H1 (cell line): ENCODE measurements around the gene CATSPERD. TPM values are rescaled to one million over a fixed set of nuclear protein-coding genes. Genes with fewer than 3 reads are reported as not detected.

Source experiments
- CTCF ChIA-PET: fragments of 300-600 bp; sonication (Branson Sonifier 250); formaldehyde crosslinking; loops from one replicate; lab custom pipeline; 2021; ENCODE audit not compliant: partially characterized antibody; lab: Charles Lee
- POLR2A ChIA-PET: fragments of 300-600 bp; sonication (Branson Sonifier 250); formaldehyde crosslinking; loops from one replicate; lab custom pipeline; 2021; ENCODE audit warnings: inconsistent platforms; ENCODE audit not compliant: partially characterized antibody; lab: Charles Lee
- DNase-seq, 2 experiments: peaks; one replicate each; pipeline versions ENCODE4 v3.0.0 to v3.0.0-alpha.2; 2010 to 2022; ENCODE audit warnings: low spot score in 2 of 2, low read depth in 1 of 2, mixed read lengths in 1 of 2
- FAIRE-seq: peaks from 2 replicates; lab custom pipeline; 2011; peaks lifted over from hg19 to GRCh38; lab: Jason Lieb, UNC
- H2AFZ ChIP-seq: 2 replicates; pipeline ENCODE4 v1.8.1; 2012; ENCODE audit warnings: low read length, inconsistent platforms
- H2AK5ac ChIP-seq: 2 replicates; pipeline ENCODE4 v1.6.1; 2013; ENCODE audit warnings: low read depth, low read length
- H2BK120ac ChIP-seq: replicated peaks from 2 replicates; pipeline ENCODE3; 2013; ENCODE audit warnings: low read depth, low read length, inconsistent platforms
- H2BK12ac ChIP-seq: 2 replicates; pipeline ENCODE4 v1.6.1; 2013; ENCODE audit warnings: low read depth, low read length
- H2BK15ac ChIP-seq: 2 replicates; pipeline ENCODE4 v1.6.1; 2013; ENCODE audit warnings: low read length
- H2BK20ac ChIP-seq: 2 replicates; pipeline ENCODE4 v1.6.1; 2013; ENCODE audit warnings: low read length
- H2BK5ac ChIP-seq: 2 replicates; pipeline ENCODE4 v1.6.1; 2013; ENCODE audit warnings: low read depth, low read length
- H3K14ac ChIP-seq: 2 replicates; pipeline ENCODE4 v1.6.1; 2013; ENCODE audit warnings: inconsistent platforms; ENCODE audit not compliant: insufficient read length
- H3K18ac ChIP-seq: 2 replicates; pipeline ENCODE4 v1.6.1; 2013; ENCODE audit warnings: low read length; ENCODE audit errors: extremely low read depth
- H3K23ac ChIP-seq: 2 replicates; pipeline ENCODE4 v1.6.1; 2013; ENCODE audit warnings: inconsistent platforms; ENCODE audit not compliant: insufficient read length
- H3K23me2 ChIP-seq: 2 replicates; pipeline ENCODE4 v1.6.1; 2013; ENCODE audit warnings: low read depth, low read length
- H3K27ac ChIP-seq: 2 replicates; pipeline ENCODE4 v1.6.1; 2011; ENCODE audit warnings: low read depth, low read length, inconsistent platforms
- H3K27me3 ChIP-seq, 4 experiments: replicated peaks in 1 of 4; 1 replicate in 1 of 4; 2 replicates in 3 of 4; pipeline versions ENCODE4 v1.6.1 to v1.8.1; 2011 to 2013; ENCODE audit warnings: low read length in 3 of 4, mild to moderate bottlenecking in 3 of 4, inconsistent platforms in 2 of 4, mixed read lengths in 2 of 4, moderate library complexity in 1 of 4; ENCODE audit not compliant: control insufficient read depth in 3 of 4, insufficient read depth in 3 of 4; ENCODE audit errors: extremely low read depth in 1 of 4
- H3K36me3 ChIP-seq, 4 experiments: 2 replicates each; pipeline versions ENCODE4 v1.6.1 to v1.8.1; 2011 to 2013; ENCODE audit warnings: mild to moderate bottlenecking in 4 of 4, low read length in 3 of 4, moderate library complexity in 2 of 4, control low read depth in 1 of 4, inconsistent platforms in 1 of 4; ENCODE audit not compliant: insufficient read depth in 4 of 4, control insufficient read depth in 2 of 4
- H3K4ac ChIP-seq: replicated peaks from 2 replicates; pipeline ENCODE3; 2013; ENCODE audit warnings: low read length, low read depth, mixed read lengths, inconsistent platforms; ENCODE audit not compliant: insufficient read length
- H3K4me1 ChIP-seq, 4 experiments: replicated peaks in 1 of 4; 1 replicate in 1 of 4; 2 replicates in 3 of 4; pipeline versions ENCODE4 v1.6.1 to v1.8.1; 2011 to 2013; ENCODE audit warnings: low read length in 3 of 4, inconsistent platforms in 2 of 4, mixed read lengths in 1 of 4; ENCODE audit not compliant: insufficient read depth in 4 of 4, control insufficient read depth in 3 of 4
- H3K4me2 ChIP-seq, 2 experiments: 2 replicates each; pipeline versions ENCODE4 v1.6.1 to v1.8.1; 2011 to 2013; ENCODE audit warnings: low read depth in 2 of 2, low read length in 2 of 2, control low read depth in 1 of 2, inconsistent platforms in 1 of 2, mild to moderate bottlenecking in 1 of 2; ENCODE audit not compliant: insufficient read depth in 1 of 2
- H3K4me3 ChIP-seq, 4 experiments: fragments of 200-600, 300-600 bp in 1 of 4; sonication (generic), shearing (Covaris generic), sonication (Bioruptor Twin) in 1 of 4; 2 replicates each; pipeline versions ENCODE4 v1.5.1 to v1.8.1; 2011 to 2016; ENCODE audit warnings: low read length in 4 of 4, low read depth in 3 of 4, control low read depth in 2 of 4, inconsistent platforms in 2 of 4, mild to moderate bottlenecking in 2 of 4, mixed read lengths in 1 of 4, moderate library complexity in 1 of 4; ENCODE audit not compliant: insufficient read depth in 2 of 4; ENCODE audit errors: extremely low read depth in 1 of 4
- H3K56ac ChIP-seq: replicated peaks from 2 replicates; pipeline ENCODE3; 2013; ENCODE audit warnings: low read depth, mild to moderate bottlenecking, mixed read lengths, low read length, inconsistent platforms; ENCODE audit not compliant: insufficient read length
- H3K79me1 ChIP-seq: 2 replicates; pipeline ENCODE4 v1.6.1; 2013; ENCODE audit warnings: low read depth, low read length, control low read depth
- H3K79me2 ChIP-seq, 2 experiments: 2 replicates each; pipeline versions ENCODE4 v1.6.1 to v1.8.1; 2012 to 2013; ENCODE audit warnings: low read length in 2 of 2, mild to moderate bottlenecking in 2 of 2, inconsistent platforms in 1 of 2; ENCODE audit not compliant: insufficient read depth in 2 of 2, control insufficient read depth in 1 of 2
- H3K9ac ChIP-seq, 4 experiments: replicated peaks in 1 of 4; 1 replicate in 1 of 4; 2 replicates in 3 of 4; pipeline versions ENCODE4 v1.6.1 to v1.8.1; 2011 to 2013; ENCODE audit warnings: low read depth in 3 of 4, low read length in 3 of 4, control low read depth in 2 of 4, mild to moderate bottlenecking in 2 of 4, moderate library complexity in 2 of 4, inconsistent platforms in 1 of 4; ENCODE audit errors: extremely low read depth in 1 of 4
- H3K9me3 ChIP-seq, 2 experiments: 2 replicates each; pipeline versions ENCODE4 v1.6.1 to v1.8.1; 2012 to 2013; ENCODE audit warnings: mild to moderate bottlenecking in 2 of 2, moderate library complexity in 2 of 2, control low read depth in 1 of 2, inconsistent platforms in 1 of 2, low read depth in 1 of 2, low read length in 1 of 2, mixed read lengths in 1 of 2; ENCODE audit not compliant: insufficient read depth in 2 of 2
- H4K20me1 ChIP-seq, 2 experiments: replicated peaks in 1 of 2; 2 replicates each; pipeline versions ENCODE3 to v1.8.1; 2011 to 2013; ENCODE audit warnings: inconsistent platforms in 2 of 2, low read length in 2 of 2, mild to moderate bottlenecking in 1 of 2; ENCODE audit not compliant: insufficient read depth in 2 of 2, control insufficient read depth in 1 of 2
- H4K5ac ChIP-seq: 2 replicates; pipeline ENCODE4 v1.6.1; 2013; ENCODE audit warnings: low read length, low read depth, mixed read lengths, inconsistent platforms; ENCODE audit not compliant: insufficient read length
- H4K8ac ChIP-seq: 2 replicates; pipeline ENCODE4 v1.8.0; 2013; ENCODE audit warnings: mild to moderate bottlenecking, moderate library complexity, low read length, inconsistent platforms; ENCODE audit not compliant: insufficient read depth; ENCODE audit errors: extremely low read depth
- H4K91ac ChIP-seq: replicated peaks from 2 replicates; pipeline ENCODE3; 2013; ENCODE audit warnings: low read length, mixed read lengths, inconsistent platforms; ENCODE audit not compliant: insufficient read length
- WGBS, 2 experiments: shearing (Covaris generic) in 1 of 2; methylation state at CpG; one replicate each; pipeline versions ENCODE4 v1.1.6 to v1.1.7; 2013 to 2015; ENCODE audit warnings: low lambda C conversion rate in 2 of 2, mixed read lengths in 2 of 2, inconsistent platforms in 1 of 2, low coverage in 1 of 2, missing lambda C conversion rate in 1 of 2; ENCODE audit not compliant: insufficient replicate concordance in 2 of 2, insufficient coverage in 1 of 2, insufficient read length in 1 of 2; ENCODE audit errors: extremely low coverage in 1 of 2, missing lambda C conversion rate in 1 of 2; 5-methylcytosine and 5-hydroxymethylcytosine counted together
- polyA plus RNA-seq, 7 experiments: library from polyadenylated mRNA; depleted of rRNA in 3 of 7; stranded (reverse) in 5 of 7; unstranded in 2 of 7; fragments of >200 nt in 5 of 7; fragments of 200-250 nt in 2 of 7; gene quantifications; 1 replicate in 5 of 7; 2 replicates in 1 of 7; 4 replicates in 1 of 7; pipeline versions ENCODE4 v1.2.1 to v1.2.3, GENCODE V29; 2011 to 2013; ENCODE audit warnings: missing spikeins in 2 of 7, mixed read lengths in 2 of 7
- total RNA-seq: library from RNA; stranded (reverse); fragmentation: NEBNext Ultra II Directional; extraction: Animal tissue kit (Norgen Biotek cat#: 25700); gene quantifications from 2 replicates; pipeline ENCODE4 v1.2.1, GENCODE V29; 2021

CATSPERD gene
- total and polyA plus RNA-seq, 2 of the 8 experiments (the other 6 are each of a cell fraction or from before 2014, with no cell fraction given): 0.12 TPM; not detected in 1

GRCh38 chr19:5773276-5773675, 52.8 kb downstream of the CATSPERD start:
- ChIA-PET CTCF (interaction anchor here (0.6 to 4.7 kb wide), 7 partner anchors 10 to 376 kb away, joined by 3 to 19 read pairs (median 8); partner anchors contain the start of genes DUS3L and NRTN), POLR2A (interaction anchor here (1.3 to 5.4 kb wide), 7 partner anchors 10 to 130 kb away, joined by 3 to 24 read pairs (median 8); partner anchors contain the start of genes CATSPERD, DUS3L, LONP1 and NDUFA11)
- Histone ChIP-seq H3K36me3 (no peaks in the 10 kb centered on the region), H3K9me3 (no peaks in the 10 kb centered on the region; a peak in 1 of 4 replicates), H3K4me1 (no peaks in the 10 kb centered on the region), H4K8ac (0 out of 2 replicates have a peak overlapping the region, but pooled peaks have one; percentile 4), H2BK20ac (no peak overlapping the region; the same call in 1 of the 2 replicates), H2BK5ac (no peak overlapping the region), H4K5ac (no peak overlapping the region), H3K79me2 (no peaks in the 10 kb centered on the region), H2AK5ac (0 out of 2 replicates have a peak overlapping the region, but pooled peaks have one; percentile 89), H2BK120ac (no peak overlapping the region), H3K9ac (no peak overlapping the region), H3K4ac (no peak overlapping the region), H4K20me1 (peaks cover 0 to 1% of the 10 kb centered on the region in 2 experiments), H3K14ac (no peak overlapping the region), H3K23ac (no peak overlapping the region), H2BK15ac (no peak overlapping the region), H3K23me2 (no peaks in the 10 kb centered on the region), H3K4me3 (no peak overlapping the region), H2AFZ (peak overlapping the region; percentile 73; the same call in 1 of the 2 replicates), H3K18ac (peak overlapping the region; percentile 6; the same call in 1 of the 2 replicates), H3K56ac (no peak overlapping the region), H3K4me2 (no peak overlapping the region), H2BK12ac (peak overlapping the region; percentile 44; the same call in 1 of the 2 replicates), H3K79me1 (no peaks in the 10 kb centered on the region), H4K91ac (peak overlapping the region; percentile 4), H3K27ac (no peak overlapping the region), H3K27me3 (no peaks in the 10 kb centered on the region; a peak in 2 of 7 replicates)
- WGBS, 2 experiments: 85% methylated on average over 5 of the region's 5 CpGs; no CpG with 5 or more reads in 1 of the 2 experiments
- FAIRE-seq (no peak), DNase-seq (no peak)
